GM18907 (cell line): ENCODE data around the gene NUBPL.
"Not testable (repeated sequence)": the region's sequence is repeated elsewhere in the genome, so short reads cannot be mapped to it uniquely, and the experiment has no call there.

Source experiments
- ATAC-seq: cut with Tn5 transposase; IDR thresholded peaks from one replicate; pipeline ENCODE4 v1.9.1; 2021; ENCODE audit warnings: mild to moderate bottlenecking, moderate library complexity; ENCODE audit not compliant: unreplicated experiment

Gene NUBPL

DNA sequence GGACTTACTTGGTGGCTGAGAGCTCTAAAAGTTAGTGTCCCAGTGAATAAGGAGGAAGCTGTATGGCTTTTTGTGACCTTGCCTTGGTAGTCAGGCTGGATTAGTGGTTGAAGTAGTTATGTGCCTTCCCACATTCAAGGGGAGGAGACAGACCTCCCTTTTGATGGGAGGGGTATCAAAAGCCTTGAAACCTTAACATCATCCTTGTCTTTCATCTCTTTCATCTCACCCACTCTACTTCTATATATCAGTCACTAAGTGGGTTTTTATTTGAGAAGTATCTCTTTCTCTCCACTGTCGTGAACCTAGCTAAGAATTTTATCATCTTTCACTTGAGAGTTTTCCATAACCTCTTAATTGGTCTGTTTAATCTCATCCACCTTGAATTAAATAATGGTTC, 15.7 kb downstream of the NUBPL start:
- no peak for ATAC-seq

DNA sequence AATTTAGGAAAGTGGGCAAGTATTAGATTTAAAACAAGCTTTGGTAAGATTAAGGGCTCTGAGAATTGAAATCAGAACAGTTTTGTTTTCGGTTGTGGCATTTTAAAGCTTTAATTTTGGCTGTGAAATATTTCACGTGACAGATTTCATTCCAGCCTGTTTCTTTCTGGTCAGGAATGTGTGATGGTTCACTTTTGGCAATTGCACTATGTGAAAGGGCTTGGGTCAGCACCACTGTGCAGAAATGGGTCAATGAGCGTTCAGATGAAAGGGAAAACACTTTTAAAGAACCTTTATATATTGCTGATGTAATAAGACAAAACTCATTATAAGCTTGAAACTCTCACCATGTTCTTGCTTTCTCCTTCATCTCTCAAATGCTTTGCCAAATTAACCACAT, 17.1 kb downstream of the NUBPL start:
- no peak for ATAC-seq

GRCh38 chr14:31578792-31579501, 17.7 kb downstream of the NUBPL start:
- no peak for ATAC-seq

DNA sequence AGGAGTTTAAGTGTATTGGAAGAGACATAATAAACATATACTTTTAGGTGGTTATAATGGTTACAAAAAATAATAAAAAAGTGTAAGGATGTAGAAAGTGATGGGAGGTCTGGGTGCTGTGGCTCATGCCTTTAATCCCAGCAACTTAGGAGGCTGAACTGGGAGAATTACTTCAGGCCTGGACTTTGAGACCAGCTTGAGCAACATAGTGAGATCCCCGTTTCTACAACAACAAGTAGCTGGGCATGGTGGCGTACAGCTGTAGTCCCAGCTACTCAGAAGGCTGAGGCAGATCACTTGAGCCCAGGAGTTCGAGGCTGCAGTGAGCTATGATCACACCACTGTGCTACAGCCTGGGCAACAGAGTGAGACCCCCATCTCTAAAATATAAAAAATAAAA, 19.0 kb downstream of the NUBPL start:
- ATAC-seq: no peak

- ATAC-seq: no peak
Measured at GRCh38 chr14:31582286-31582691, 21.1 kb downstream of the NUBPL start.

DNA sequence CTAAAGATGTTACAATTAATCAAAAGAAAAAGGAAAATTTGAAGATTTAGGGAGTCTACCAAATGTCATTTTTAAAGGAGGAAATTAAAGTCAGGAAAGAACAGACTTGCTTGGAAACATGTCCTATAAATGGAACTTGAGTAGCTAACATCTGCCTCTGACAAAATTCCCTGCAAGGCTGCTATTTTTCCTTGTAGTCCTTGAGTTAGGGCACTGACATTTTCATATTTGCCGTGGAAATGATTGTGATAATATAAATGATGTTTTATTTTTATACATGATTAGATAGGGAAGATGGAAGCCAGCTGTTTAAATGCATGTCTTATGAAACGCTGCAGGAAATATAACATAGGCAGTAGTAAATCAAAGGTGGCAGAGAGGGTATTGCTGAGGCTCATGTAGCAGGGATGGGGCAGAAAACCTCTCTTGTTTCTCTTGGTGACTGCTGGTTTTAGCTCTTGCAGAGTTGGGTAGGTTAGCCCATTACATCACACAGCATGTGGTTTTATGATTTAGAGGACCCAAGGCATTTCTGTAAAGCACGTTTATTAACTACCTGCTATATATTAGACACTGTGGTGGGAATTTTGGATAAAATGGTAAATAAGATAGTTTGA, 21.7 kb downstream of the NUBPL start:
- ATAC-seq: no peak

DNA sequence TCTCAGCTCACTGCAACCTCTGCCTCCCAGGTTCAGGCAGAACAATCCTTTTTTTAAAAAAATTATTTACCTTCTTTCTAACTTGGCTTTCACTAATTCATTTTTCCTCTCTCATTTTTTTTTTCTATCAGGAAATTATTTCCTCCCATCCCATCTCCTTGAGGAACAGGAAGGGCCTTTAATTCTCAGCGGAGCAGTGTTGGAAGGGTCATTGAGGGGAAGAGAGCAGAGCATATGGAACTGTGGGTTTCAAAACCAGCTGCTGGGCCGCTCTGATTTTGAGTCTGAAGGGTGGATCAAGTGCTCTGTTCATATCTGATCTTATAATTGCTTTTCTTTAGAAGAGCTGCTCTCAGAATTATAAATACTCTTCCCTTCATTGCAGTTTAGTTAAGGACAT, 29.0 kb downstream of the NUBPL start:
- no peak for ATAC-seq

- no peak for ATAC-seq
Measured at GRCh38 chr14:31592122-31592521, 30.9 kb downstream of the NUBPL start.

- no peak for ATAC-seq
Measured at GRCh38 chr14:31592631-31593030, 31.4 kb downstream of the NUBPL start.

- no peak for ATAC-seq
Measured at GRCh38 chr14:31596342-31597095, 35.3 kb downstream of the NUBPL start.

DNA sequence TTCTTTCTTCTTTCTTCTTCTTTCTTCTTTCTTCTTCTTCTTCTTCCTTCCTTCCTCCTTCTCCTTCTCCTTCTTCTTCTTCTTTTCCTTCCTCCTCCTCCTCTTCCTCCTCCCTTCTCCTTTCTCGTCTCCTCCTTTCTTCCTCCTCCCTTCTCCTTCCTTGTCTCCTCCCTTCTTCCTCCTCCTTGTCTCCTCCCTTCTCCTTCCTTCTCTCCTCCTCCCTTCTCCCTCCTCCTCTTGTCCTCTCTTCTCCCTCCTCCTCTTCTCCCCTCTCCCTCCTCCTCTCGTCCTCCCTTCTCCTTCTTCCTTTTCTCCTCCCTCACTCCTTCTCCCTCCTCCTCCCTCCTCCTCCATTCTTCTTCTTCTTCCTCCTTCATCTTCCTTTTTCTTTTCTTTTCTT, 44.5 kb downstream of the NUBPL start:
- no peak for ATAC-seq

DNA sequence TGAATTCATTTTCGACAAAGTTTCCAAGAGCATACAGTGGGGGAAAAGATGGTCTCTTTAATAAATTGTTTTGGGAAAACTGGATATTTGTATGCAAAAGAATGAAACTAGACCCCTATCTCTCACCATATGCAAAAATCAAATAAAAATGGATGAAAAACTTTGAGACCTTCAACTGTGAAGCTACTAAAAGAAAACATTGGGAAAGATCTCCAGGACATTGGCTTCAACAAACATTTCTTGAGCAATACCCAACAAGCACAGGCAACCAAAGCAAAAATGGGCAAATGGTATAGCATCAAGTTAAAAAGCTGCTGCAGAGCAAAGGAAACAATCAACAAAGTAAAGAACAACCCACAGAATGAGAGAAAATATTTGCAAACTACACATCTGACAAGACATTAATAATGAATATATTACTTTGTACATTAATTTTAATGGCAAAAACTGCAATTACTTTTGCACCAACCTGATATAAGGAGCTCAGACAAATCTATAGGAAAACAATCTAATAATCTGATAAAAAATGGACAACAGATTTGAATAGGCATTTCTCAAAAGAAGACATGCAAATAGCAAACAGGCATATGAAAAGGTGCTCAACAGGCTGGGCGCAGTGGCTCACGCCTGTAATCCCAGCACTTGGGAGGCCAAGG, 50.7 kb downstream of the NUBPL start:
- no peak for ATAC-seq

GRCh38 chr14:31613188-31613587, 52.0 kb downstream of the NUBPL start:
- ATAC-seq: no peak

DNA sequence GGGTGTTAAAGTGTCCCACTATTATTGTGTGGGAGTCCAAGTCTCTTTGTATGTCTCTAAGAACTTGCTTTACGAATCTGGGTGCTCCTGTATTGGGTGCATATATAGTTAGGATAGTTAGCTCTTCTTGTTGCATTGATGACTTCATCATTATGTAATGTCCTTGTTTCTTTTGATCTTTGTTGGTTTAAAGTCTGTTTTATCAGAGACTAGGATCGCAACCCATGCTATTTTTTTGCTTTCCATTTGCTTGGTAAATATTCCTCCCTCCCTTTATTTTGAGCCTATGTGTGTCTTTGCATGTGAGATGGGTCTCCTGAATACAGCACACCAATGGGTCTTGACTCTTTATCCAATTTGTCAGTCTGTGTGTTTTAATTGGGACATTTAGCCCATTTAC, 57.7 kb downstream of the NUBPL start:
- ATAC-seq: not testable (repeated sequence)

GRCh38 chr14:31619440-31619839, 58.2 kb downstream of the NUBPL start:
- no peak for ATAC-seq

- ATAC-seq: not testable (repeated sequence)
Measured at GRCh38 chr14:31620898-31621297, 59.7 kb downstream of the NUBPL start.

- no peak for ATAC-seq
Measured at GRCh38 chr14:31622060-31622459, 60.9 kb downstream of the NUBPL start.

DNA sequence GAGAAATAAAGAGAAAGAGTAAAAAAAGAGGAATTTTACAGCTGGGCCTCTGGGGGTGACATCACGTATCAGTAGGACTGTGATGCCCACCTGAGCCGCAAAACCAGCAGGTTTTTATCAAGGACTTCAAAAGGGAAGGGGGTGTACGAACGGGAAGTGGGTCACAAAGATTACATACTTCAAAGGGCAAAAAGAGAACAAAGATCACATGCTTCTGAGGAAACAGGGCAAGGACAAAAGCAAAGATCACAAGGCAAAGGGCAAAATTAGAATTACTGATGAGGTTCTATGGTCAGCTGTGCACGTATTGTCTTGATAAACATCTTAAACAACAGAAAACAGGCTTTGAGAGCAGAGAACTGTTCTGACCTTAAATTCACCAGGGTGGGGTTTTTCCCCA, 91.7 kb downstream of the NUBPL start:
- not testable (repeated sequence) for ATAC-seq

DNA sequence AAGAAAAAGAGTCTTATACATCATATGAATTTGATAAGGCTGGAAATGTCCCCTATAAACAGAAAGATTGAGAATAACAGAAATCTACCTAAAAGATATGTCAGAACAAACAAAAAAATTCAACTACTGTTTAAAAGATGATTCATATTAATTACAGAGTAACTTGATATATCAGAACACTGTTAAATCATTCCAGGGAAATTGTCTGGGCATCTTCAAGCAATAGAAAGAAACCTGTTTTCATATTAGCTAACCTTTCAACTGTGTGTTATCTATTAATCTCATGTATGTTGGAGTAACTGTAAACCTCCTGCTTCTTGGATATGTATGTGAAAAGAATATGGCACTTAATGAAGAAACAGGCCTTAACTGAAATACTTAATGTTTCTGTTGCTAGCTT, 96.7 kb downstream of the NUBPL start:
- no peak for ATAC-seq

DNA sequence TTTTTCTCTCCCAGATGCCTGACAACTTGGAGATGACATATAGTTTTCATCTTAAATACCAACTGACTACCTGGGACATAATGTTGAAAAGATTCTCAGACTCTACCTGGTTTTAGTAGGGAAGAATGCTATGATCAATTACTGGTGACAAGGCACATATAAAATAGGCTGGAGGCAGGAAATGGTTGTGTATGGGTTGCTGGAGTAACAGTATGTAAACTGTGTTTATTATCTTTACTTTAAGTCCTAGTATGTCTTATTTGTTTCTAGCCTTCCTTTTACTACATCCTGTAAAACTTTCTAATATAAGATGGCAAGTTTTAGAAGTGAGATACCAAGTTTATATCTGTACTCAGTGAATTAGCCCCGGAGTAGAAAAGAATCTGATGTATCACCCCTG, 98.1 kb downstream of the NUBPL start:
- no peak for ATAC-seq

DNA sequence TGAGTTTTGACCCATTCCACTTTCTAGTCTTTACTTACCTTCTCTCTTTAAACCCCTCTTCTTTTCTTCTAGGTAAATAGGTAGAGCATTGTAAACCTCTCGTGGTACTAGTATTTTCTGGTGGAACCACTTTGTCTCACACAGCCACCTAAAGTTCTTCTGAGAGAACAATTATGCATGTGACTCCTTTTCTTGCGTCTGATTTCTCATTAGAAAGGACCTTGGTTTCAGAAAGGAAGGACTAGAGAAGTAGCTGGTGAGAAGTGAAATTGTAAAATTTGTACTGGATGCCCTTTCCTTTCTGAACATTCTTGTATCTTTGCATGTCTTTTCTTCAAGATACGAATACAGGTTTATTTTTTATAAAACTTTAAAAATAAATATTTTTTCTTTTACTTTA, 99.0 kb downstream of the NUBPL start:
- ATAC-seq: peak; percentile 73

- ATAC-seq: no peak
Measured at GRCh38 chr14:31660728-31661127, 99.5 kb downstream of the NUBPL start.
